HG02610 (cell line): ENCODE results near the gene BTAF1.

Experiments
- ATAC-seq: cut with Tn5 transposase; IDR thresholded peaks from one replicate; pipeline ENCODE4 v1.9.1; 2021; ENCODE audit warnings: mild to moderate bottlenecking, moderate library complexity; ENCODE audit not compliant: unreplicated experiment

Gene BTAF1

DNA sequence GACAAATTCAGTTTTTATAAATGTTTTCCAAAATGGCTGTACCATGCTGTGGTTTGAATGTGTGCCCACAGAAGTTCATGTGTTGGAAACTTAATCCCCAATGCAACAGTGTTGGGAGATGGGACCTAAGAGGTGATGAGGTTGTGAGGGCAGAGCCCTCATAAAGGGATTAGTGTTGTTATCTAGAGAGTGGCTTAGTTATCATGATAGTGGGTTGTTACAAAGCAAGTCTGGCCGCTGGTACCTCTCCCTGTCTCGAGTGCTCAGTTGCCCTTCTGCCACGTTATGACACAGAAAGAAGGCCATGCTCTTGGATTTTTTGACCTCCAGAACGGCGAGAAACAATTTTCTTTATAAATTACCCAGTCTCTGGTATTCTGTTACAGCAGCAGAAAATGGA lies 119.0 kb downstream of the BTAF1 start:
- no peak for ATAC-seq

DNA sequence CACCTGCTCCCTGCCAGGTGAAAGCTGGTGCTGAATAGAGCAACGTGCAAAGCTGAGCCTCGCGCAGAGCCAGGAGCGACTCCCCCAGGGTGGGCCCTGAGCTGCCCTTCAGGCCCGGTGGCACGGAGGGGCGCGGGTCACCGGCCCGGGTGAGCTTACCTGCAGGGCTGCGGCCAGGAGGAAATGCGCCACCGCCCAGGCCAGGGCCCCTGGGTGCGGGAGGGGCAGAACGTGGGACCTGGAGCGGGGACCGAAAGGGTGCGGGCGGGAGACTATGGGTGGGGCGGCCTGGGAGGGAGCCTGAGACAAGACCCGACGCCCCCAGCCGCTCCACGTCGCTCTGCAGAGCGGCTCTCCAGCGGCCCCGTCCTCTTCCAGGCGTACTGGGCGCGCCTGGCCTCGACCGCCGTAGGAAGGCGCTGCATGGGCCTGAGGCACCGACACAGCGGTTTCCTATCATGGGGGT lies 122.1 kb downstream of the BTAF1 start:
- ATAC-seq, result no peak

- no peak for ATAC-seq
Observed at GRCh38 chr10:92047215-92047614, 123.6 kb downstream of the BTAF1 start.

- ATAC-seq, result no peak
Observed at GRCh38 chr10:92052088-92052487, 128.5 kb downstream of the BTAF1 start.

DNA sequence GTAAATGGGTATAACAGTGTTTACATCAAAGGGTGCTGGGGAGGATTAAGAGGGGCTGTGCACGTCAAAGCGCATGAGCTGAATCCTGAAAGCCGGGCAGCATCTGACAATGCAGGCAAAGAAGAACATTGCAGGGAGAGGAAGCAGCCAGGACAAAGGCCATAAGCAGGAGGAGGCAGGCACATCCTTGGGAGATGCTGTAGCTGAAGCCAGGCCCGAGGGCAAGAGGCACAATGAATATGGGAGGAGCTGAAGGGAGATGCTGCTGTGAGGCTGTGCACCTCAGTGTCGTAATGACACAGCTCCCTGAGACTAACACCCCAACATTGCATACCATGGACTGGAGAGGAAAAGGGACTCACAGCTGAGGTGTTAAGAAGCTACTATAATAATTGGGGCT lies 129.2 kb downstream of the BTAF1 start:
- no peak for ATAC-seq

GRCh38 chr10:92054807-92055206 lies 131.2 kb downstream of the BTAF1 start:
- ATAC-seq, result no peak

GRCh38 chr10:92062273-92062672 lies 138.7 kb downstream of the BTAF1 start:
- ATAC-seq, result no peak

GRCh38 chr10:92064506-92064905 lies 140.9 kb downstream of the BTAF1 start:
- no peak for ATAC-seq

DNA sequence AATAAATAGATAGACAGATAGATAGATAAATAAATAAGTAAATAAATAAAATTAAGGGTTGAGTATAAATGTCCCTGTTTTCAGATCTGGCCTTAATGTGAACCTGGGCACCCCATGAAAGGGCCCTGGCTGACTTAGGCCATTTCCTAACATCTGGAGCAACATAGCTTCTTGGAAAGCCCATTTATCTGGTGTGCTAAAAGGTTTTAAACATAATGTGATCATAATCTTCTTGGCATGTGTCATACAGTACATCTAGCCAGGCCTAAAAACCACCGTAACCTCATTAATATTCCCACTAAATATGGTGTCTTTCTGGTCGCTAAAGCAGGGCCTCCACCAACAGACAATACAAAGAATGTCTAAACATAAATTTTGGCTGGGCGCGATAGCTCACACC lies 142.8 kb downstream of the BTAF1 start:
- no peak for ATAC-seq

- ATAC-seq, result no peak
Observed at GRCh38 chr10:92068900-92069299, 145.3 kb downstream of the BTAF1 start.

DNA sequence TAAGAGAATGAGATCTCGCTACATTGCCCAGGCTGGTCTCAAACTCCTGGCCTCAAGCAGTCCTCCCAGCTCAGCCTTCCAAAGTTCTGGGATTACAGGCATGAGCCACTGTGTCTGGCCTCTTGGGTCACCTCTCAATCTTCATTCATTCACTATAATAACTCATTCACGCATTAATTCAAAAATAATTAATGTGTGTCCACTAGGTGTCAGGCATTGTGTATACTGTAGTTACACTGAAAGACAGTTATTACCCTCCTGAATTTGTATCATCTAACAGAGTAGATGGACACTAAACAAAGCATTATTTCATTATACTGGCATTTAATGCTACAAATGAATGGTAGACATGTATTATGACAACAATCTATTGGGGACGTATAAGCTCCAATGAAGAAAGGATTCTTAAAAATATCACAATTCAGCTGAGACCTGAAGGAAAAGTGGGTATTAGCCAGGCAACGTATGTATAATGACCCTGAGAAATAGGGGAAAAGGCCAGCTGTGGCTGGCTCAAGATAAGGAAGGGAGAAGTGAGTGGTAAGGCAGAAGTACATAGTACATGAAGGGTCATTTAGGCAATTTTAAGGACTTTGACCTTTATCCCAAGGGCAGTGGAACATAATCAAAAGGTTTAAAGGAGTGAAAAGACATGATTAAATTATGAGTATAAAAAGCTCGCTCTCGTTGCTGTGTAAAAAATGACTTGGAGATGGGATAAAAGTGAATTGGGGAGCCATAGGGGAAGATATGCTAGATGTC lies 150.7 kb downstream of the BTAF1 start:
- ATAC-seq, result no peak

DNA sequence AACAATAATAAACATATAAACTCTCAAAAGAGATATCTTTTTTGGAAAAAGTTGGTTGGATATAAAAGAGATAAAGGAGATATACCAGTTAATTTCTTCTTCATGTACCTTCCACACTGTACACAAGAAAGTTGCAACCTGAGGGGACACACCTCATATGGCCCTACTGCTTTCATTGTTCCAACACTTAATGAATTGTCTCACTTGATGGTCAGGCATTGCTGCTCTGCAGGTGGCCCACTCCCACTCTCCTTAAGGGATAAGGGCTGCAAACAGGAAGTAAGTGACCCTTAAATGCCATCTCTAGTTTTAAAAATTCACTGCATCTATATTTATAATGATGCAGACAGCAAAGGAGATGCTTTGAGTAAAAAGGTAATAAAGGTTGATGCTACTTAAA lies 152.3 kb downstream of the BTAF1 start:
- no peak for ATAC-seq

- no peak for ATAC-seq
Observed at GRCh38 chr10:92076722-92077121, 153.2 kb downstream of the BTAF1 start.

DNA sequence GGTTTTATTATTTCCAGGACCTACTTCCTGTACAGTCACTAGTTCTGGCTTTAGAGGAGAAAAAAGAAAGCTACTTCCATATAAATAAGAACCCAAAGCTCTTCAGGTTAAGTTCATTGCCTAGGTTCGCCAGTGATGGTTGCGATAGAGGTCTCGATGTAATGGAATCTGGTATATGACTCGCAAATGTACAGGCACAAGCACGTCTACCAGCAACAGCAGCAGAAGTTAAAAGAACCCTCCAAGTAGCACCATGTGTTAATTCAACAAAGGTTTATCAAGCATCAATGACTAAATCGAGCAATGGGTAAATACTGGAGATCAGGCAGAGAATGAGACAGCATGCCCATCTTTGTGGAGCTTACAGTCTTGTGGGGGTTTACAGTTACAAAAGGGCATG lies 155.4 kb downstream of the BTAF1 start:
- no peak for ATAC-seq
